ENCODE data around the gene MXD3. TPM values are rescaled to one million over a fixed set of nuclear protein-coding genes. Genes with fewer than 3 reads are reported as not detected.

MXD3 gene
- total RNA-seq, 5 donors from 2014 or later (not counting 1 experiment from before 2014, with no cell fraction given) = 9.3 to 15.2 (median 12.4) TPM

- WGBS (ENCODE audit: insufficient coverage) = under 1% methylated on average over 17 of the region's 19 CpGs
- ATAC-seq (replicated peaks in 1 of 4) = peak in 3 of 4 experiments; percentile 17 to 22 (median 18)
- H3K36me3 Mint-ChIP-seq = no peaks in the 10 kb centered on the region
These were observed 1.0 kb upstream of the MXD3 start for GRCh38 chr5:177312649-177313181.

GRCh38 chr5:177311392-177311722 lies 341 bp downstream of the MXD3 start:
- Mint-ChIP-seq H3K27ac (no peak overlapping the region), H3K4me1 (peaks cover 14 to 47% (median 31%) of the 10 kb centered on the region in 3 donors), H3K27me3 (peaks cover 0 to 4% of the 10 kb centered on the region in 2 donors), H3K4me3 (peak overlapping the region; percentile 63 to 90 (median 71)), H3K36me3 (peaks cover 6% of the 10 kb centered on the region), H3K9me3 (no peaks in the 10 kb centered on the region)
- Histone ChIP-seq H3K27me3 (replicated peaks in 1 of 2; ENCODE audit: control insufficient read depth in 2 of 2, extremely low read depth in 1 of 2, insufficient read depth in 2 of 2, low read length in 1 of 2) (peaks cover 0 to 14% of the 10 kb centered on the region in 2 experiments), H3K27ac (ENCODE audit: low read length) (no peak overlapping the region), H3K4me3 (ENCODE audit: control insufficient read depth in 1 of 2, extremely low read depth in 1 of 2, low read length in 1 of 2) (peak overlapping the region; percentile 60 to 65), H3K9me3 (no peaks in the 10 kb centered on the region), H3K36me3 (ENCODE audit: control insufficient read depth in 2 of 2, extremely low read depth in 1 of 2, insufficient read depth in 1 of 2, low read length in 1 of 2) (peaks cover 0 to 10% of the 10 kb centered on the region in 2 donors), H3K4me1 (ENCODE audit: control insufficient read depth in 1 of 2, extremely low read depth in 1 of 2, insufficient read depth in 2 of 2, low read length in 2 of 2) (peaks cover 14 to 63% of the 10 kb centered on the region in 2 experiments)
- WGBS (ENCODE audit: insufficient coverage) = 5% methylated on average over 22 of the region's 23 CpGs
- DNase-seq (no peak), ATAC-seq (replicated peaks in 1 of 4) (no peak)
- ChIA-PET CTCF (interaction anchor here in 1 of 2 donors (0.6 kb wide), 1 partner anchor 167 kb away, joined by 5 read pairs; no protein-coding TSS in a partner anchor), POLR2A (no interaction called here)

More at GRCh38 chr5:177312649-177313181, 1.0 kb upstream of the MXD3 start:
- Mint-ChIP-seq H3K27ac (no peak overlapping the region), H3K27me3 (peaks cover 0 to 4% of the 10 kb centered on the region in 2 donors), H3K9me3 (no peaks in the 10 kb centered on the region), H3K4me3 (peak overlapping the region; percentile 46 to 90 (median 62)), H3K4me1 (peaks cover 14 to 39% (median 25%) of the 10 kb centered on the region in 3 donors)
- Histone ChIP-seq H3K36me3 (ENCODE audit: control insufficient read depth in 2 of 2, extremely low read depth in 1 of 2, insufficient read depth in 1 of 2, low read length in 1 of 2) (peaks cover 0 to 4% of the 10 kb centered on the region in 2 donors), H3K27ac (ENCODE audit: low read length) (peak overlapping the region; percentile 33), H3K4me1 (ENCODE audit: control insufficient read depth in 1 of 2, extremely low read depth in 1 of 2, insufficient read depth in 2 of 2, low read length in 2 of 2) (peaks cover 14 to 52% of the 10 kb centered on the region in 2 experiments), H3K9me3 (no peaks in the 10 kb centered on the region), H3K27me3 (replicated peaks in 1 of 2; ENCODE audit: control insufficient read depth in 2 of 2, extremely low read depth in 1 of 2, insufficient read depth in 2 of 2, low read length in 1 of 2) (peaks cover 0 to 14% of the 10 kb centered on the region in 2 experiments), H3K4me3 (ENCODE audit: control insufficient read depth in 1 of 2, extremely low read depth in 1 of 2, low read length in 1 of 2) (peak overlapping the region; percentile 65 to 73)
- DNase-seq = peak in 3 of 35 experiments; percentile 23 to 51 (median 30)
- CTCF ChIA-PET = interaction anchor here (0.5 to 0.7 kb wide), 3 partner anchors 39 to 176 kb away, joined by 3 to 10 read pairs (median 3); partner anchors contain the start of gene LMAN2 (in 1 of the 2)
- POLR2A ChIA-PET = interaction anchor here in 1 of 2 donors (0.7 kb wide), 1 partner anchor 38 kb away, joined by 3 read pairs; the partner anchor contains the start of gene LMAN2

GRCh38 chr5:177310757-177311391 lies 824 bp downstream of the MXD3 start:
- Histone ChIP-seq H3K36me3 (ENCODE audit: control insufficient read depth in 2 of 2, extremely low read depth in 1 of 2, insufficient read depth in 1 of 2, low read length in 1 of 2) (peaks cover 0 to 10% of the 10 kb centered on the region in 2 donors), H3K4me3 (ENCODE audit: control insufficient read depth in 1 of 2, extremely low read depth in 1 of 2, low read length in 1 of 2) (peak overlapping the region in 1 of 2 donors; percentile 65), H3K9me3 (no peaks in the 10 kb centered on the region), H3K27me3 (replicated peaks in 1 of 2; ENCODE audit: control insufficient read depth in 2 of 2, extremely low read depth in 1 of 2, insufficient read depth in 2 of 2, low read length in 1 of 2) (peaks cover 0 to 14% of the 10 kb centered on the region in 2 experiments), H3K27ac (ENCODE audit: low read length) (no peak overlapping the region), H3K4me1 (ENCODE audit: control insufficient read depth in 1 of 2, extremely low read depth in 1 of 2, insufficient read depth in 2 of 2, low read length in 2 of 2) (peaks cover 14 to 64% of the 10 kb centered on the region in 2 experiments)
- Mint-ChIP-seq H3K4me3 (peak overlapping the region; percentile 62 to 90 (median 70)), H3K9me3 (no peaks in the 10 kb centered on the region), H3K36me3 (peaks cover 11% of the 10 kb centered on the region), H3K27ac (peak overlapping the region in 1 of 2 donors; percentile 28), H3K27me3 (peaks cover 0 to 4% of the 10 kb centered on the region in 2 donors), H3K4me1 (peaks cover 14 to 52% (median 36%) of the 10 kb centered on the region in 3 donors)
- 14% methylated on average over 12 of the region's 20 CpGs for WGBS (ENCODE audit: insufficient coverage)
- ChIA-PET POLR2A (no interaction called here), CTCF (interaction anchor here (0.6 to 1.8 kb wide), 10 partner anchors 8 to 167 kb away, joined by 3 to 7 read pairs (median 6); no protein-coding TSS in a partner anchor)
- ATAC-seq (replicated peaks in 1 of 4) = no peak
- DNase-seq = peak in 1 of 35 experiments; percentile 39

GRCh38 chr5:177310332-177310731 lies 1.4 kb downstream of the MXD3 start:
- ATAC-seq (replicated peaks in 1 of 4) (no peak), DNase-seq (no peak)
- Mint-ChIP-seq H3K4me3 (peak overlapping the region in 1 of 3 donors; percentile 90), H3K27ac (no peak overlapping the region), H3K9me3 (no peaks in the 10 kb centered on the region), H3K36me3 (peaks cover 11% of the 10 kb centered on the region), H3K4me1 (peaks cover 19 to 57% (median 41%) of the 10 kb centered on the region in 3 donors), H3K27me3 (peaks cover 0 to 4% of the 10 kb centered on the region in 2 donors)
- Histone ChIP-seq H3K36me3 (ENCODE audit: control insufficient read depth in 2 of 2, extremely low read depth in 1 of 2, insufficient read depth in 1 of 2, low read length in 1 of 2) (peaks cover 0 to 16% of the 10 kb centered on the region in 2 donors), H3K27ac (ENCODE audit: low read length) (no peak overlapping the region), H3K4me3 (ENCODE audit: control insufficient read depth in 1 of 2, extremely low read depth in 1 of 2, low read length in 1 of 2) (no peak overlapping the region), H3K9me3 (no peaks in the 10 kb centered on the region), H3K4me1 (ENCODE audit: control insufficient read depth in 1 of 2, extremely low read depth in 1 of 2, insufficient read depth in 2 of 2, low read length in 2 of 2) (peaks cover 14 to 69% of the 10 kb centered on the region in 2 experiments), H3K27me3 (replicated peaks in 1 of 2; ENCODE audit: control insufficient read depth in 2 of 2, extremely low read depth in 1 of 2, insufficient read depth in 2 of 2, low read length in 1 of 2) (peaks cover 0 to 14% of the 10 kb centered on the region in 2 experiments)
- WGBS (ENCODE audit: insufficient coverage) = 91% methylated on average over 11 of the region's 13 CpGs
- POLR2A ChIA-PET = interaction anchor here in 1 of 2 donors (0.6 kb wide), 1 partner anchor 14 kb away, joined by 3 read pairs; no protein-coding TSS in a partner anchor
- CTCF ChIA-PET = interaction anchor here (0.5 to 1.9 kb wide), 17 partner anchors 8 to 187 kb away, joined by 3 to 8 read pairs (median 5); partner anchors contain the start of gene PDLIM7 (in 1 of the 2)

- peaks cover 0 to 14% of the 10 kb centered on the region in 2 experiments for H3K27me3 ChIP-seq (replicated peaks in 1 of 2; ENCODE audit: control insufficient read depth in 2 of 2, extremely low read depth in 1 of 2, insufficient read depth in 2 of 2, low read length in 1 of 2)
- H3K27me3 Mint-ChIP-seq = peaks cover 0 to 4% of the 10 kb centered on the region in 2 donors
- H3K36me3 Mint-ChIP-seq = peaks cover 15% of the 10 kb centered on the region
- no peaks in the 10 kb centered on the region for H3K9me3 Mint-ChIP-seq
- POLR2A ChIA-PET = interaction anchor here in 1 of 2 donors (0.5 to 0.6 kb wide), 2 partner anchors 15 to 47 kb away, joined by 3 to 5 read pairs; no protein-coding TSS in a partner anchor
- no peaks in the 10 kb centered on the region for H3K9me3 ChIP-seq
- H3K27ac ChIP-seq (ENCODE audit: low read length) = no peak overlapping the region
- peak overlapping the region; percentile 46 to 52 for H3K27ac Mint-ChIP-seq
- H3K36me3 ChIP-seq (ENCODE audit: control insufficient read depth in 2 of 2, extremely low read depth in 1 of 2, insufficient read depth in 1 of 2, low read length in 1 of 2) = peaks cover 0 to 16% of the 10 kb centered on the region in 2 donors
- CTCF ChIA-PET = interaction anchor here (0.5 to 1.9 kb wide), 18 partner anchors 8 to 188 kb away, joined by 3 to 8 read pairs (median 4); partner anchors contain the start of gene PDLIM7 (in 1 of the 2)
- no peak overlapping the region for H3K4me3 ChIP-seq (ENCODE audit: control insufficient read depth in 1 of 2, extremely low read depth in 1 of 2, low read length in 1 of 2)
- peak in 34 of 35 experiments; percentile 39 to 85 (median 60) for DNase-seq
- H3K4me1 Mint-ChIP-seq = peaks cover 27 to 65% (median 49%) of the 10 kb centered on the region in 3 donors
- H3K4me3 Mint-ChIP-seq = peak overlapping the region; percentile 41 to 61 (median 41)
- H3K4me1 ChIP-seq (ENCODE audit: control insufficient read depth in 1 of 2, extremely low read depth in 1 of 2, insufficient read depth in 2 of 2, low read length in 2 of 2) = peaks cover 14 to 77% of the 10 kb centered on the region in 2 experiments
- WGBS (ENCODE audit: insufficient coverage) = 67% methylated on average over 8 of the region's 10 CpGs
- ATAC-seq (replicated peaks in 1 of 4) = peak in 3 of 4 experiments; percentile 21 to 27 (median 23)
These were observed 2.1 kb downstream of the MXD3 start for GRCh38 chr5:177309351-177310191.
